RKO (cell line): ENCODE results near the gene OR9Q1.
"Not testable (repeated sequence)": the region's sequence is repeated elsewhere in the genome, so short reads cannot be mapped to it uniquely, and the experiment has no call there.

Source experiments
- DNase-seq: peaks from one replicate; pipeline ENCODE4 v3.0.0-alpha.2; 2016; ENCODE audit warnings: low spot score

The OR9Q1 gene

GRCh38 chr11:58023435-58023931 lies at the start of gene OR9Q1:
OR9Q1 (plus strand) TSS chr11:58023881; CDS start chr11:58179445, 155,564 bp downstream.
- no peak for DNase-seq

DNA sequence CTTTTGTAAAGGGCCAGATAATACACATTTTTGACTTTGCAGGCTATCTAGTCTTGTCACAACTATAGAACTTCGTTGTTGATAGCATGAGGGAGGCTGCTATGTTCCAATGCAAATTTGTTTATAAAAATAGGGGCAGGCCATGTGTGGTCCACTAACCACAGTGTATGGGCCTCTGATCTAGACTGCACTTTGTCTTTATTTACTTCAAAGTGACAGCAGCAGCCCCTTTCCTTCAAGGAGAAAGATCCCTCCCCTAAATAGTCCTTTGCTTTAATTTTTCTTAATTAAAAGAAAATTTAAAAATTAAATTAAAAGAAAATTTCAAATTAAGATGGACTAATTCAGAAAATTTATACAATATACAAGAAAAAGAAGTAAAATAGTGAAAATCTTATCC lies 49.5 kb upstream of the OR9Q1 start:
- DNase-seq = no peak

- no peak for DNase-seq
Measured at GRCh38 chr11:57974848-57975601, 48.7 kb upstream of the OR9Q1 start.

DNA sequence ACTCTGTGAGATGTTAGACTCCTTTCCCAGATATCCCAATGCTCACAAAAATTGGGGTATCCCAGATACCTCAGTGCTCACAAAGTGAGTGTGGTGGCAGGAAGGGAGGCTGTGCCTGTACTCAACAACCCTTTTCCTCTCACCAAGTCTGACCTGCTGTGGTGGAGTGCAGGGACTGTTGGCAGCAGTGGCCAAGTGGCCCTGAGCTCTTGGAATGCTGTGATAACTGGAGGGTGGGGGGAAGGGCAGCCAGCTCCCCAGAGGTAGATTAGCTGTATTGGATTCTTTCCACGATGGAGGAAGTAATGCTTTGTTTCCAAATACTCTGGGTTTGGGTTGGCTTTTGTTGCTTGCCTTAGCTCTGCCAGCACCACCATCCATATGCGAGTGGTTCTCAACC lies 46.0 kb upstream of the OR9Q1 start:
- DNase-seq = no peak

- no peak for DNase-seq
Measured at GRCh38 chr11:57978686-57979531, 44.8 kb upstream of the OR9Q1 start.

DNA sequence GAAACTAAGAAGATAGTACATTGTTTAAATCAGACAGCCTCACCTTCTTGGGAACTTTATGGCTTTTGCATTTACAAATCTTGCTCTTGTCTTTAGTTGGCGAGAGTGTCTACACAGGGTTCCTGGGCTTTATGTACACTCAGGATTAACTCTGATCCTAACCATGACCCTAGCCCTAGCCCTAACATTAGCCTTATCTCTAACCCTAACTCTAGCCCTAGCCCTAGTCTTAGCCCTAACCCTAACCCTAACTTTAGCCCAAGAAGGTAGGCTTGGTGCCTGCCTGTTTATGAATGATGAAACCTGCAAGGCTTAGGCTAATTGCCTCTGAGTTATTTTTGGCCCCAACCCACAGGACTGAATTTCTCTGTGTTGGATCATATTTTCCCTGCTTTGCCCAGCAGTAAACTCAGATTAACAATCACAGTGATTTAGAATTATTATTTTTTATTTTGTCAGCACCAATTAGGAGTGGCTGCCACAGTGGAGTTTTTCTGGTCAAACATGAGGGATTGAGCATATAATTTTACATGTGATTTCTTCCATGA lies 44.1 kb upstream of the OR9Q1 start:
- DNase-seq = no peak

- no peak for DNase-seq
Measured at GRCh38 chr11:57980201-57980600, 43.5 kb upstream of the OR9Q1 start.

DNA sequence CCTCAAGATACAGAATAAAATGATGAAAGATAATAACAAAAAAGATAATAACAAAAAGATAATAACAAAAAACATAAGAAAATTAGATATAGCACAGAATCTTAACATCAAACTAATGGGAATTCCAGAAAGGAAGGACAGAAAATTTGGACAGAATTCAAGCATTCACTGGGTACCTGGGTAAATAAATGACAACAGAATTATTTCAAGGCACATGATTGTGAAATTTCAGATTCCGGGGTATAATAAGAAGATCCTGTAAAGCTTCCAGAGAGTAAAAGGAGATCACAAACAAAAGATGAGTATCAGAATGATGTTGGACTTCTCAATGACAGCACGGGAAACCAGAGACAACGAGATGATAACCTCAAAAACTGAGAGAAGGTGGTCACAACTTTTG lies 42.1 kb upstream of the OR9Q1 start:
- DNase-seq = no peak

DNA sequence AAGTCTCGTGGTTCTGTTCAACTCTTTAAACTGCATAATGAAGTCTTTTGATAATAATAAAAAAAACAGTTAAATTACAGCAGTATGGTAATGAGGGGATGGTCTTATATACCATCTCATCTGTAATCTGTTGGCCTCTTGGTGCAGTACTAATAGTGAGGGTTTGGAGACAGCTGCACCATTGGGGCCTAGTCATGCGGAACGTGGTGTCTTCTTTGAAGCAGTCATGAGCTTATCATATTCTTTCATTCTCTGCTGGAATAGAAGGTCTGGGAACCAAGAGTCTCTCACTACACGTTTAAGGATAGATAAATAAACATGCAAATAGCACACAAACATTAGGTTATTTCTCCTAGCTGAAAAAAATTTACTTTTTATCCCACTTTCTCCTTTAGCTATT lies 40.9 kb upstream of the OR9Q1 start:
- no peak for DNase-seq

- no peak for DNase-seq
Measured at GRCh38 chr11:57983191-57983590, 40.5 kb upstream of the OR9Q1 start.

GRCh38 chr11:57999523-57999922 lies 24.2 kb upstream of the OR9Q1 start:
- not testable (repeated sequence) for DNase-seq

DNA sequence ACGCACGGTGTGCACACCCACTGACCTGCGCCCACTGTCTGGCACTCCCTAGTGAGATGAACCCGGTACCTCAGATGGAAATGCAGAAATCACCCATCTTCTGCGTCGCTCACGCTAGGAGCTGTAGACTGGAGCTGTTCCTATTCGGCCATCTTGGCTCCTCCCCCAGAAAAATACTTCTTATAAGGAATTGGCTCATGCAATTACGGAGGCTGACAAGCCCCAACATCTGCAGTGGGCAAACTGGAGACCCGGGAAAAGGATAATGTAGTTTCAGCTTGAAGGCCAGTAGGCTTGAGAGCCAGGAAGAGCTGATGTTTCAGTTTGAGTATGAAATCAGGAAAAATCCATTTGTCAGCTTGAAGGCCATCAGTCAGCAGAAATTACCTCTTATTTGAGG lies 23.7 kb upstream of the OR9Q1 start:
- DNase-seq = not testable (repeated sequence)

DNA sequence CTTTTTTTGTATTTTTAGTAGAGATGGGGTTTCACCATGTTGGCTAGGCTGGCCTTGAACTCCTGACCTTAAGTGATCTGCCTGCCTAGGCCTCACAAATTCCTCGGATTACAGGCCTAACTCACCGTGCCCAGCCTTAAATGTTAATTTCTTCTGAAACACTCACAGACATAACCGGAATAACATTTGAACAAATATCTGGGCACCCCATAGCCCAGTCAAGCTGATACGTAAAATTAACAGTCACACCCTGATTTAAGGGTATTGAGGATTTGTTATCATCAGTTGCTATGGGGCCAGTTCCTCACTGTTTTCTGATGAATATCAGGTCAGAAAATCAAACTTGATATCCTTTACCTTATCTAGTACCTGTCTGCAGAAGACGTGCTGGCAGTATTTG lies 23.0 kb upstream of the OR9Q1 start:
- no peak for DNase-seq

DNA sequence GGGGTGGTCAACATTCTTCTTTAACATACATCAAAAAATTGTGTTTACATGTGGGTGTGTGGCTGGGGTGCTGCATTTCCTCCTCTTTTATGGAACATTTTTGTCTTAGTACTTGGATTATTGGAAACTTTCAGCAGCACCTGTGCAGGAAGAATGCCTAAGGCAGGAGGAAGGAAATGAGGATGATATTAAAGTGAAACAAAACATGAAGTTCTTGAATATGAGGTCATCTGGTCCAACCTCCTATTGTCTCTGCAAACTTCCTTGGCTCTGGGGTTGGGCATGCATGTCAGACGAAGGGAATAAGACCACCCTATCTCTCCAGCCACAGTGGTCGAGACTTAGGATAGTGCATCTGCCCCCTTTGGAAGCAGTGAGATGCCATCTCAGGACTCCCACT lies 20.6 kb upstream of the OR9Q1 start:
- no peak for DNase-seq

- no peak for DNase-seq
Measured at GRCh38 chr11:58003591-58003990, 20.1 kb upstream of the OR9Q1 start.

DNA sequence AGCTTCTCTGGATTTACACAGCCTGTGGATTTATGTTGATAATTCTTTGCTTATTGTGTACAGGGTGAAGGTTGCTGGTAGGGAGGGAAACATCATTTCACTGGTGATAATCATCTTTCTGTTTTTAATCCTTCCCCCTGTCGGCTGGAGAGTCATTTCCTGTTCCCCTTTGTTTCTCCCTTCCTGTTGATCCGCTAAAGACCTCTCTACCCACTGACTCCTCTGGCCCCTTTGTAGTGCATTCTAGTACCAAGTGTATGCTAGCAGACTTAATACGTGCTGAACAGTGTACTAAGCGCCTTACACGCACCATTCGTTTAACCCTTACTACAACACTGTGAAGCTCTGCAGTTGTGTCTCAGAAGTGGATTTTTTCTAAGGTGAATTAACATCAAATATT lies 19.0 kb upstream of the OR9Q1 start:
- DNase-seq = no peak

DNA sequence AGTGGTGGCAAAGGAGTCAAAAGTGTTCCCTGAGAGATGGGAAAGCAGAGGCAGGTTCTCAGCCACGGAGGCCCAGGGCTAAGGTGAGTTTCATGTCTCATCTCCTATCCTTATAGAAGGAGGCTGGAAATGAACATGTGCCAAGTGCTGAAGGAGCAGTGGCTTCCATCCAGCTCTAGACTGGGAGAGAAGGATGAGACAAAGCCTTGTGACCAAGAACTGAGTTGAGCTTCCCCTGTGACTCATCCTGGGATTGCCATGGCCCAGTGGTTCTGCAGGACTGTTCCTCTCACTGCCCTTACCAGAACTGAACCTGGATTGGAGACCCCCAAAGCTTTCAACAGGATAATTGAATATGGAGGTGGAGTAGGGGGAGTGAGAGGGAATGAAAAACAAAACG lies 16.7 kb upstream of the OR9Q1 start:
- DNase-seq = peak; percentile 5

- no peak for DNase-seq
Measured at GRCh38 chr11:58011771-58012170, 11.9 kb upstream of the OR9Q1 start.

DNA sequence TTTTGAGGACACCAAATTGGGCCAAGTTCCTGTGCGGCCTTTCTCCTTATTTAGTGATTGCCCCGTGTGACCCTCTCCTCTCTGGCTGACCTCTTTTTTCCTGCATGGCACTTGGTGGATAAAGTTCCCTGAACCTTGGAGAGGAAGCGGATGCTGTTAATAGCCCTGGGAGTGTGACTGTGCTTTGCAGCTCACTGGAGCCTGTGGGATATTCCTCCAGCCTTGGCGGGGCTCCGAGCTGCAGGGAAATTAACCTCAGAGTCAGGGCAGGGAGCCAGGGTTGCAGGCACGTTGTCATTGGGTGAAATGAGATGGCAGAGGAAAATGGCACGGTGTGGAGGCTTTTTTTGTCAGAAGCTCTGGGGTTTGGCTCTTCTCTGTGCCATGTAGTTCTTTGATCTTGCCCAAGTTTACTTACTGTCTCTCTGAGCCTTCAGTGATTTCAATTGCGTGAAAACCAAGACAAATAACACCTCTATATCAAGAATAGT lies 965 bp downstream of the OR9Q1 start:
- DNase-seq = no peak

DNA sequence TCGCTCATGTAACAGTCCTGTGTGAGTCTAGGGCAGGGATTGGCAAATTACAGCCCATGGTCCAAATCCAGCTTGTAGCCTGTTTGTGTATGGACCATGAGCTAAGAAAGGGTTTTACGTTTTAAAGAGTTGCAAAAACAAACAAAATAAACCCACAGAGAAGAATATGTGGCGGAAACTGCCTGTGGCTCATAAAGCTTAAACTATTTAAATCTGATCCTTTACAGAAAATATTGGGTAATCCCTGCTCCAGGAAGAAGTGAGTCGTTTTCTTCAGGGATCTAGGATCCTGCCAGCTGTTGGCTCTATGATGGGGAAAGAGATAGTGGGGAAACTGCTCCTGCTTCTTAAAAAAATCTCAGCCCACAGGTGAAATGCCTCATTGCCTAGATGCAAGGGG lies 3.7 kb downstream of the OR9Q1 start:
- DNase-seq = no peak

DNA sequence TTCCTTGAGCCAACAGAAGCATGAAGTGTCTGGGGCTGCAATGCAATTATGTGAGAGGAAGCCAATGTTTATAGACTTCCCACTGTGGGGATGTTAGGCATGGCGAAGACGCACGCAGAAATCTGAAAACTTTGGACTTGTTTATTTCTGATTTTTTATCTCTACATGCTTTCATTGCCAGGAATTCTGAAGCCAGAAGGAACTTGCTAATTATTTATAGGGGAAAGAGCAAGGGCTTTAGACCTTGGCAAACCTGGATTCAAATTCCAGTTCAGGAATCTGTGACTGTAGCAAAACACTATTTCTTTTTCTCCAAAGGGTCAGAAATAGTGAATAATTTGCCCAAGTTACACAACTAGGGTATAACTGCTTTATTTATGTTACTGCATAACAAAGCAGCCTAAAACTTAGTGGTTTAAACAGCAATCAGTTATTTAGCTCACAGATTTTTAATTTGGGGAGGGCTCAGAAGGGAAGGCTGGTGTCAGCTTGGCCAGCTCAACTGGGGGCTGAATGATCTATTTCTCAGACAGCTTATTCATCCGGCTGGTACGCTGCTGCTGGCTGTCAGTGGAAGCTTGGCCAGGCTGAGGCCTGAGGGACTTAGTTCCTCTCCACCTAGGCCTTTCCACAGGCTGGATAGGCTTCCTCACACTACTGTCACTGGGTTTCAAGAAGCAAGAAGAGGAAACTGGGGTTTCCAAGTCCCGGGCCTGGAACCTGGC lies 5.2 kb downstream of the OR9Q1 start:
- no peak for DNase-seq

DNA sequence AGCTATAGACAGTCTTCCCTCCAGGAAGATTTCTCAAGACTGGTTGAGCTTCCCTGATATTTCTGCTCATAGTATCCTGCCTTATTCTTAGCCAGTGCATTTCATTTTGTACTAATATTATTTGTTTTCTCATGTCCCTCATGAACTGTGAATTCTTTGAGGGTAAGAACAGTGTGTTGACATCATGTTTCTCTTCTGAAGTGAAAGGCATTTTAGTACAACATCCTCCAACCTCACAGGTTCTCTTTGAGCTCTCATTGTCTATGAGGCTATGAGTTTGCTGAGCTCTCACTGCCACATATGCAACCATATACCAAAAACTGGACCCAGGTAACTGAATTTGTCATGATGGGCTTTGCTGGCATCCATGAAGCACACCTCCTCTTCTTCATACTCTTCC lies 7.0 kb downstream of the OR9Q1 start, which contains the start of gene OR6Q1:
Gene OR6Q1 (plus strand): TSS at position 301 of the 400 bp plus-strand sequence. CDS start 0 bp downstream, at position 301.
- no peak for DNase-seq
